Amniotic stem cell (primary cell): ENCODE data around the gene STAM2.
A peak's percentile ranks its signal among the peaks of the same experiment; 100 is the strongest.
"Not testable (repeated sequence)": the region's sequence is repeated elsewhere in the genome, so short reads cannot be mapped to it uniquely, and the experiment has no call there.

Source experiments
- DNase-seq: peaks from one replicate; lab custom pipeline; 2025; lab: John Stamatoyannopoulos, UW

The STAM2 gene

DNA sequence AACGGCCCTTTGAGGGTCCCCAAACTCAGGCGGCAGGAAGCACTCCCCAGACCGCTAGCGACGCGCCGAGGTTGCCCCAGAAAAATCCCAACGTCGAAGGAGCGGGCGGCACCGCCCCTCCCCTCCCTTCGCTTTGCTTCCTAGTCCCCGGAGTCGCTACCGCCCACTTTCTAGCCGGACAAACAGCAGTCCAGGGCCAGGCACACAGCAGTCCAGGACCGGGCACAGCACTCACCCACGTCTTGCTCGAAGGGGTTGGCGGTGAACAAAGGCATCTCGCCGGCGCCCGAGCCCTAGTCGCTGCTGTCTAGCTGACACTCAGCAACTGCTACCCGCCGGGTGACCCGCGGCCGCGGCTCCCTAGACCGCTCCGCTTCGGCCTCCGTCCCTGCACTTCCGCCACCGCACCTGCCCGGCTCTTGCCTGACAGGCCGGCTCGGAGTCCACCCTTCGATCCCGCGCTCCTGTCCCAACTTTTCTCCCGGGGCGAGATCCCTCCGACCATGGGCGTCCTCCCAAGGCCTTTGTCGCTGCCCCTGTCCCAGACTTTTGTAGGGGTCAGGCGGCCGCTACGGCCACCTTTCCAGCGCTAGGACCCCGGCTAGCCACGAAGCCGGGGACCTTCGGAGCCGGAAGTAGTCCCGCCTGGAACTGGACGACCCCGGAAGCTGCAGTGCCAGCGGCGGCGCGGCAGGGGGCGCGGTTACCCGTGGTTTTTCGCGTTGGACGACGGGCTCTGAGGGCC lies at the start of gene STAM2:
TSS of gene STAM2 (minus strand) at position 396 of the 745 bp plus-strand sequence. CDS start at position 275, 121 bp downstream.
- DNase-seq = peak; percentile 83

DNA sequence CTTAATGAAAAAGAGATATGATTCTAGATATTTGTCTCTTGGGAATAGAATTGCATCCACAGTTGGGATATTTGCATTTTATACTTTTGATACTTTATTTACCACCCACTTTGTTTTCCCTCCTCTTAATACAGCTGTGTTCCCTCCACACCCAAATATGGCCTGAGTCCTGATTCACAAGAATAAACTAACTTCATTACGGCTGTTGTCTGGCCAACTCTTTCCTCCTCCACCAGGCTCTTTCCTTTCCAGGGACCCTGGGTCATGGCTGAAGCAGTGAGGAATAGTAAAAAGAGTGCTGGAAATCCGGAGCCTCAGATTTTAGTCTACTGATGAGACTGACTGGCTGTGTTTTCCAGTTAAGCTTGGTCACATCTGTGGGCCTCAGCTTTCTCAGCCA lies 48.4 kb upstream of the STAM2 start:
- DNase-seq = no peak

DNA sequence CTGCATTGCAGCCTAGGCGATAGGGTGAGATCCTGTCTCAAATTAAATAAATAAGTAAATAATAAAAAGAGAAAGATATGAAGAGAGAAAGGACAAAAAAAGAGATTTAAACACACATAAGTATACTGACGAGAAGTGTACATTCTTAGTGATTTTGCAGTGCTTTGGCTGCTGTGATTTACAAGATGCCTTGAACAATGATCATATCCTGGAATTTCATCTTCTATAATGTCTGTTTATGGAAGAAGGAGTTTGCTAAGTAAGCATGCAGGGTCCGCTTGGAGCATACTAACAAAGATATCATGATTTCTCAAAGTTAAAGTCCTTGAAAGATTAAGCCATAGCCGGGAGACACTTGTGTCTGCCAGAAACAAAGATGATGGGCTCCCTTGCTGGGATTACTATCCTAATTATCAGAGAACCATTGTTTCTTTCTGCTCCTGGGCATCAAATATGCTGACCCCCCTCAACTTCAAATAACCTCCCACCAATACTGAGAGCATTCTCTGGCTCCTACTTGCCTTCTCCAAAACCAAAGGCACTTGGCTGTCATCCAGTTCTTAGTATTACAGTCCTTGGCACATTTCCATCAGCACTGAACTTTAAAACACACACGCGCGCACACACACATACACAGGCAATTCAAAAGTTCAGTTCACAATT lies 47.5 kb upstream of the STAM2 start:
- peak; percentile 34 for DNase-seq

DNA sequence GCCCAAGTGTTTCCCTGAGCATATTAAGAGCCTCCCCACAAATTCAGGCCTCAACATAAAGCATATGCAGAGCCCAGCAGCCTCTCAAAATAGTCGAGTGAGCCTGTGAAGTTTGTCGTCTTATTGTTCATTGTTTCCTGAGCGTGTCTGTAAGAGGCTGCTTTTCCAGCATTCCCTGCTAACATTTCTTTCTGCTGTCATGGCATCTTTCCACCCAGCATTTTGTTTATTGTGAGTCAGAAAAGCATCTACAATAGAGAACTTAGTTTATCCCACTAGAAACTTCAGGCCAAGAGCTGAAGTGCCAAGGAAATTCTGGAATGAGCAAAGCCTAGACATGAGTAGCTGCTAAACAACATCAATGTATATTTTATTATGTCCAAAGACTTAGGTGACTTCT lies 46.3 kb upstream of the STAM2 start:
- no peak for DNase-seq

DNA sequence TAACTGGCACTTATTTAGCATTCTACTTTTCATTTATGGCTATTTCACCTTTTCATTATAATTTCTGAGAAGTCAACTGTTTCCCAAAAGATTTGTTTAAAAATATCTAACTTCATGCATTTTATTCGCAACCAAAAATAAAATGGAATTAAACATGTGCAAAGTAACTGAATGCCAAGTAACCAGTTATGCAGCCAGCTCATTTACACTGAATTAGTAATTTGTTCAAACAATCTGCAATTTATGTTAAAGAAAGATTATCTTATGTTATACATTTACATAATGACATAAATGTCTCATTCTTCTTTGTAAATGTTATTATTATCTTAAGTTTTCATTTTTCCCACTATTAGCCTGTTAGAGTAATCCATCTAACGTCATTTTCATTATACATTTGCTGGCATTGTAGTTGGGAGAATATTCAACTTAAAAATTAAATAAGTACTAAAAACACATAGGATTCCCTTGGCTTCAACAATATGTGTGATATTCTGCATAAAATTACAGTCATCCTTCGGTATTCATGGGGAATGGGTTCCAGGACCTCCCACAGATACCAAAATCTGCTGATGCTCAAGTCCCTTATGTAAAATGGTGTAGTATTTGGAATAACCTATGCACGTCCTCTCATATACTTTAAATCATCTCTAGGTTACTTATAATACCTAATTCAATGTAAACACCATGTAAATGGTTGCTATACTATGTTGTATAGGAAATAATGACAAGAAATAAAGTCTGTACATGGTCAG lies 43.7 kb upstream of the STAM2 start:
- no peak for DNase-seq

DNA sequence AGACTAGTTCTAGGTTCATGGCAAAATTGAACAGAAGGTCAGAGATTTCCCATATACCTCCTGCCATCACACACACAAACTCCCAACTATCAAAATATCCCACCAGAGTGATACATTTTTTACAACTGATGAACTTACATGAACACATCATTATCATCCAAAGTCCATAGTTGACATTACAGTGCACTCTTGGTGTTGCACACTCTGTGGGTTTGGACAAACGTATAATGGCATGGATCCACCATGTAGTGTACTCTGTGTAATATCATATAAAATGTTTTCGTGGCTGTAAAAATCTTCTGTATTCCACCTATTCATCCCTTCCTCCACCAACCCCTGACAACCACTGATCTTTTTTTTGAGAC lies 25.9 kb upstream of the STAM2 start:
- DNase-seq = no peak

DNA sequence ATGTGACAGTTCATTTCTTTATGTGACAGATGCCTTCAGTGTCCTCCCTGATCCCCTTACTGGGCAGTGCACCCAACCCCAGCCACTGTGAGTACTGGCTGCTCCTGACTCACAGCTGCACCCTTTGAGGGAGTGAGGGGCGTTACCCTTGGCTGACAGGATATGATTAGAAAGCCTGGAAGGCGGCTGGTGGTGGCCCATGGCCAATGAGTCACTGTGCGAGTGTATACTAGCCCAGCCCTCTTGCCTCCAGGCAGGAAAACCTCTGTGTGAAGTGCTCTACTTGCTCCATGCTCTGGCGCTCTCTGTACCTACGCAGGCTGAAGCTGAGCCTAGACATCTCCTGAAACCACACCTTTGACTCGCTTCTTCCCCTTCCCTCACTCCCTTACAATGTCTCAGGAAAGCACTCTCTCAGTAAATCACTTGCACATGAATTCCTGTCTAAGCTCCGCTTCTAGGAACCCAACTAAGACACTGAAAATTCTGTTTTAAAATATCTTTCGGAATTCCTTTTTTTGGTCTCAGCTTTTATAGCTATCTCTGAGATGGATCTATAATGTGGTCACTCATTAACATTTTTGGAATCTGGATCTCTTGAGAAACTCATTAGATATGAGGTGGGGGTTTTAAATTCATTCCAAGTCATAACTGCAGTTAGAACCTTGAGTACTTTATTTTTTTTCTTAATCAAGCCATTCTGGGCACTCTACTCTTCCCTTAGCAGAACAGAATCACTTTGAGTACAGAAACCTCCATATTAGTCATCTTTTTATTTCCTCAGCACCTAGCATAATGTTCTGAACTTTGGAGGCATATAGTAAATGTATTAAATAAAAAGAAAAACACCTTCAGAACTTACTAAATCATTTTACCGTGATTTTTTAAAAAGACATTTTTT lies 25.3 kb upstream of the STAM2 start:
- DNase-seq = peak; percentile 99

DNA sequence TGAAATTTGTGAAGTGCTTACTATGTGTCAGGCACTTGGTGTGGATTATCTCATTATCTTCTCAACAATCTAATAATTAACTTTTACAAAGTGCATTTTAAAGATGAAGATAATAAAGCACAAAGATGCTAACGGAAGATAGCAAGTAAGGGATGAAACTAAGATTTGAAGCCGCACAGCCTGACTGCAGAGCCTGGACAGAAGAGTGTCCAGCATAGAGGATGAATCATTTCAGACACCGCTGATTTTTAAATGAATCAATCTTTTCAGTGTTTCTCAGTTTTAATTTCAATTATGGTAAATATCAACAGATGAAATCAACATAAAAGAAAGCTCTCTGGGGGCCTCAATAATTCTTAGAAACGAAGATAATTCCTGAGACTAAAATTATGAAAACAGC lies 24.5 kb upstream of the STAM2 start:
- DNase-seq = no peak

DNA sequence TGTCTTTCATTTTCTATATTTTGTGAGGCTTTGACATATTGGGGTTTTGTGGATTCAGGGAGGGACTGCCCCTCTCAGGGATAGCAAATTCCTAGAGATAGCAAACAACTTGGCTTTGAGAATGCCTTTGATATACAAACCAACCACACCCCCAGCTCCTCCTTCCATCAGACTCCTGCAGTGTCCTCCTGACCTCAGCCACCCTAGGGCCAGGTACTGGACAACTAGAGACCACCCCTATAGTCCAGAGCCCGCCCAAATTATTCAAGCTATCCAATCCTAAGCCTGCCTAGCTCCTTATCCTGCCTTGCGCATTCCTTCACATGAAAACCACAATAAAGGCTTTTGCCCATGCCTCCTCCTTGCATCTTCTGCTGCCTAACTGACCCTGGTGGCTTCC lies 22.9 kb upstream of the STAM2 start:
- DNase-seq = no peak

DNA sequence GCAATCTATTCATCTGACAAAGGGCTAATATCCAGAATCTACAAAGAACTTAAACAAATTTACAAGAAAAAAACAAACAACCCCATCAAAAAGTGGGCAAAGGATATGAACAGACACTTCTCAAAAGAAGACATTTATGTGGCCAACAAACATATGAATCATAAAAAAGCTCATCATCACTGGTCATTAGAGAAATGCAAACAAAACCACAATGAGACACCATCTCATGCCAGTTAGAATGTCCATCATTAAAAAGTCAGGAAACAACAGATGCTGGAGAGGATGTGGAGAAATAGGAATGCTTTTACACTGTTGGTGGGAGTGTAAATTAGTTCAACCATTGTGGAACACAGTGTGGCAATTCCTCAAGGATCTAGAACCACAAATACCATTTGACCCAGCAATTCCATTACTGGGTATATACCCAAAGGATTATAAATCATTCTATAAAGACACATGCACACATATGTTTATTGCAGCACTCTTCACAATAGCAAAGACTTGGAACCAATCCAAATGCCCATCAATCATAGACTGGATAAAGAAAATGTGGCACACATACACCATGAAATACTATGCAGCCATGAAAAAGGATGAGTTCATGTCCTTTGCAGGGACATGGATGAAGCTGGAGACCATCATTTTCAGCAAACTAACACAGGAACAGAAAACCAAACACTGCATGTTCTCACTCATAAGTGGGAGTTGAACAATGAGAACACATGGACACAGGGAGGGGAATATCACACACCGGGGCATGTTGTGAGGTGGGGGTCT lies 22.1 kb upstream of the STAM2 start:
- not testable (repeated sequence) for DNase-seq

DNA sequence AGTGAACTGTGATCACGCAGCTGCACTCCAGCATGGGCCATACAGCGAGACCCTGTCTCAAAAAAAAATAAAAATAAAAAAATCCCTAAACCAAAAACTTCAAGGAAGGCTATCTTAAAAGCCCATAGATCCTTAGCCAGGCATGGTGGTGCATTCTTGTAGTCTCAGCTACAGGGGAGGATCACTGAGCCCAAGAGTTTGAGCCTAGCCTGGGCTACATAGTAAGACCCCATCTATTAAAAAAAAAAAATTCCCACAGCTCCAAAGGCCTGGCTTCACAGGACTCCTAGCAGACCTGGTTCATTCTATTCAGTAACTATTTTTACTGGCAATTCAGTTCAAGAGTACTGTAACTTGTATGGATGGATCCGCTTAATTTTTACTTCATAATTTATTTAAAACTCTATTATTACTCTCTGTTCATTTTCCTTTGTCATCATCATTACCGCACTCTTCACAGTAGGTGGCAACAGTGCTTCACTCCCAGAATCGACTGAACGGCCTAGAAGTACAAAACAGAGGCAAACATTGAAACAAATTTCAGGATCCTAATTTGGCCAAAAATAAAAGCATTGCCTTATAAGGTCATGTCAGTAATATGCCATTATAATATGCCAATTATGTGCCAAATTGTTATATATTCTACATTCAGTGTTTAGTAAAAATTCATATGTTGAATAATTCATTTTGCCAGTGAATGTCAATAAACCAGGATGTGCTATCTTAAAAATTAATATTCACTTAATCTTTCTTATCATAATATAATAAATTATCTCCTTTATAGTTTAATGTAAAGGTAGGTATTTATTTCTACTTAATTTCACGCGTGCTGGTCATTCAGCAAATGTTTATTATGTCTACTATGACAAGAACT lies 14.3 kb upstream of the STAM2 start:
- DNase-seq = peak; percentile 18

DNA sequence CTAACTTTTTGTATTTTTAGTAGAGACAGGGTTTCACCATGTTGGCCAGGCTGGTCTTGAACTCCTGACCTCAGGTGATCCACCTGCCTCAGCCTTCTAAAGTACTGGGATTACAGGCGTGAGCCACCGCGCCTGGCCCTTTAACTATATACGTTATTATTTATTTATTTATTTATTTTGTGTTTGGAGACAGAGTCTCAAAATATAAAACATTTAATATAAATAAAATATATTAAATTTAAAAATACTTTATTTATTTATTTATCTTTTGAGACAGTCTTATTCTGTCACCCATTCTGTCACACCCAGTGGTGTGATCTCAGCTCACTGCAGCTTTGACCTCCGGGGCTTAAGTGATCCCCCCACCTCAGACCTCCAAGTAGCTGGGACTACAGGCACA lies 11.2 kb upstream of the STAM2 start:
- DNase-seq = not testable (repeated sequence)

DNA sequence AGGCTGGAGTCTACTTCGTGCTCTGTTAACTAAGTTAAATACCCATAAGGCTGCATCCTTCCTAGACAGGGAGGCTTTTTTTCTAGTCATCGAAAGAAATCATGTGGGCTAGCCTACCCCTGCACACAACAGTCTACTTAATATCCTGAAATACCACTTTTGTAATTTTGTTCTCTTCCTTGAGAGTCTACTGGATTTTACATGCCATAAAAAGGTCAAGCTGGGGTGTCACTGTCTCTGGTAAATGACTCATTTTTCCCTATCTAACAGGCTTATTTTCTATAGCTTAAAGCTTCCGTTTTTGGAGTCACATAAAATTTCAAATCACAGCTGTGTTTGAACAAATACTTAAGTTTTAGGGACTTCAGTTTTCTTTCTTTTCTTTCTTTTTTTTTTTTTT lies 10.7 kb upstream of the STAM2 start:
- no peak for DNase-seq

DNA sequence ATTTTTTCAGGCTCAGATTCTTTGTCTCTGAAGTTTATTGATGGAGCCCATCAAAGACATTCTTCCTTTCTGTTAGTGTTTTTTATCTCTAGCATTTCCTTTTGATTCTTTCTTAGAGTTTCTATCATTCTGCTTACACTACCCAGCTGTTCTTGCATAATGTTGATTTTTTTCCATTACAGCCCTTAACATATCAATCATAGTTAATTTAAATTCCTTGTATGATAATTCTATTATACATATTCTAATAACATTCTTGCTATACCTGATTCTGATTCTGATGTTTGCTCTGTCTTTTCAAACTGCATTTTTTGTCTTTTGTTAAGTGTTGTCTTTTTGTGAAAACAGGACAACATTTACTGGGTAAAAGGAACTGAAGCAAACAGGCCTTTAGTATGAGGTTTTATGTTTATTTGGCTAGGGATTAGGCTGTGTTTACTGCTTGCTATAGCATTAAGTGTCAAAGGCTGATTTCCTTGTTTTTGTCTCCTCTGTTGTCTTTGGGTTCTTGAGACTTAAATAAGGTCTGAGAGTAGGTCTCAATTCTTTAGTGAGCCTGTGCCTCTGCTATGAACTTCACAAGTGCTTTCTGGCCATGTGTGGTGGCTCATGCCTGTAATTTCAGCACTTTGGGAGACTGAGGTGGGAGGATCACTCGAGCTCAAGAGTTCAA lies 8.0 kb upstream of the STAM2 start:
- no peak for DNase-seq

DNA sequence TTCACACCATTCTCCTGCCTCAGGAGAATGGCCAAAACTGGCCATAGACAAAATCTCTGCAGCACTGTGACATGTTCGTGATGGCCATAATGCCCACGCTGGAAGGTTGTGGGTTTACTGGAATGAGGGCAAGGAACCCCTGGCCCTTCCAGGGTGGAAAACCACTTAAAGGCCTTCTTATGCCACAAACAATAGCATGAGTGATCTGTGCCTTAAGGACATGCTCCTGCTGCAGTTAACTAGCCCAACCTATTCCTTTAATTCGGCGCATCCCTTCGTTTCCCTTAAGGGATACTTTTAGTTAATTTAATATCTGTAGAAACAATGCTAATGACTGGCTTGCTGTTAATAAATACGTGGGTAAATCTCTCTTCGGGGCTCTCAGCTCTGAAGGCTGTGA lies 2.1 kb upstream of the STAM2 start:
- not testable (repeated sequence) for DNase-seq

DNA sequence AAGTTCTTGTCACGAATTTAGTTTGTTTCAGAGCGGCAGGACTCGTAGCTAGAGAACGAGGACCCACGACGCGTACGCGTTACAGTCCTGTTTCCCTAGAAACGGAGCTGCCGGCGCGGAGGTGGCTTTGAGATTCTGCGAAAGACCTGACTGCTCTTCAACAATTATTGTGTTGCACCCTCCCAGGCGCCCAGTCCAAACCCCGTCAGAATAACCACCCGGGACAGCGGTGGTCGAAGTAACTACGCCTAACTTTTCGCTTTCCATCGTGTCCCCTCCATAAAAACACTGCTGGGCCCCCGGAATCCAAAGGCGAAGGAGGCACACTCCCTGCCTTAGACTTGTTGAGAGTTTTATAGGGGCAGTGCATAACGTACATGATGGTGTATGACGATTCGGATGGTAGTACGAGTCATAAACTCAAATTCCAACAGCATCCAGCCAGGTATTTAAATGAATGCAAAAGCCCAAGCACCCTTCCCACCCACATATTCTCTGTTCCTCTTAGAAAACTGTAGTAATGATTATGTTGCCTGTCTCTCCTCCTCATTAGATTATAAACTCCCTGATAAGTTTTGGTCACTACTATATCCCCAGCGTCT lies 651 bp upstream of the STAM2 start:
- no peak for DNase-seq

DNA sequence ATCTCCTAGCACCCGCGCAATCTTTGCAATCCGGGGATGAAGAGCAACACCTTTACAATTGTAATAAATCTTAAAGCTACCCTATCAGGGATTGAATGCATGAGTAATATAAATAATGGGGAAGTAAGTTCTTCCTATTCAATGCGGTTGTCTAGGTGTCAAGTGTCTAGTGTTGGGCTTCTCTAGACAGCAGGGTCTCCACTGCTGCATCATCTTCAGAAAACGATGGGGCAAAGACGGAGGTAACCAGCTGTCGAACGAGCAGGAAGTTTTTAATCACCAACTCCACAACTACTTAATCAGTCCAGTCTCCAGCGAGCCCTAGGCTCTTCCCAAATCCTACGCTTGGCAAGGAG lies 573 bp downstream of the STAM2 start:
- no peak for DNase-seq

DNA sequence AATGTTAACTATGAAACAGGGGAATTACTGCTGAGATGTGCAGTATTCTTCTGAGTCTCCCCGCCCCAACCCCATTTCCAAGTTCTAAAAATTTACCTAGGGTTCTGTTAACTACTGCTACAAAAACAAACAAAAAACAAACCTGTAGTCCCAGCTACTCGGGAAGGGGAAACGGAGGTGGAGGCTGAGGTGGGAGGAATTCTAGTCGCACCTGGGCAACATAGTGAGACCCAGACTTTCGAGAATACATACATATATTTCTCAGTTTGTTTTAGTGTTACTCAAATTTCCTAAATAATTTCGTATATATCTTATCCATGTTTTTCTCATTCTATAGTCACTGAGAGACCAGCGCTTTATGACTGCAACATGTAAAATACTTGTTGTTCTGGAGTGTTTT lies 989 bp downstream of the STAM2 start:
- DNase-seq = no peak

DNA sequence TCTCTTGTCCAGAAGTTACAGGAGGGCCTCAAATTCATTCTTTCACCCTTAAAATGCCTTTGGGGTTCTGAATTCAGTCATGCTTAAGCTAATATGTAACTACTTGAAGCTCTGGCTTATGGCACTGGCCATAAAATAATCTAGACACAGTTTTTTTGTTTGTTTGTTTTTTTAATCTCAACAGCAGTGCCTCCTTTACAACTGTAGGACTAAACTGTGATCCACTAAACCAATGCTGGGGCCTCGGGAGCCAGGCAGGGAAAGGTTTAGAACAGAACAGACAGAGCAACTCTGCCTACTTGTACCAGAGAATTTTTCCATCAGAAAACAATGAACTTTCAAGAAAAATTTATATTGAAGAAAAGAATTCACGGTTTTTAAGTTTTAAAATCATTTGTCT lies 1.7 kb downstream of the STAM2 start:
- no peak for DNase-seq
